Ishikawa (cell line): ENCODE data around the gene IGSF22.

Experiments
- CEBPB ChIP-seq: IDR thresholded peaks from 2 replicates; pipeline ENCODE4 v1.6.1; 2012
- CREB1 ChIP-seq: IDR thresholded peaks from 2 replicates; pipeline ENCODE4 v1.6.1; 2012; ENCODE audit warnings: low read depth
- EGR1 ChIP-seq: IDR thresholded peaks from 2 replicates; pipeline ENCODE4 v1.6.1; 2012
- EP300 ChIP-seq: IDR thresholded peaks from 2 replicates; pipeline ENCODE4 v1.6.1; 2012; ENCODE audit warnings: borderline replicate concordance
- FOXM1 ChIP-seq: IDR thresholded peaks from 2 replicates; pipeline ENCODE4 v1.6.1; 2012; ENCODE audit warnings: low read depth, borderline replicate concordance
- NFIC ChIP-seq: IDR thresholded peaks from 2 replicates; pipeline ENCODE4 v1.6.1; 2012
- RAD21 ChIP-seq: IDR thresholded peaks from 2 replicates; pipeline ENCODE4 v1.6.1; 2012; ENCODE audit warnings: low read depth
- TAF1 ChIP-seq: IDR thresholded peaks from 2 replicates; pipeline ENCODE4 v1.6.1; 2012; ENCODE audit warnings: low read depth, mild to moderate bottlenecking
- TCF12 ChIP-seq: IDR thresholded peaks from 2 replicates; pipeline ENCODE4 v1.6.1; 2012; ENCODE audit warnings: low read depth
- TEAD4 ChIP-seq: IDR thresholded peaks from 2 replicates; pipeline ENCODE4 v1.6.1; 2012
- YY1 ChIP-seq: IDR thresholded peaks from 2 replicates; pipeline ENCODE4 v1.6.1; 2012; ENCODE audit warnings: low read depth
- ZBTB7A ChIP-seq: IDR thresholded peaks from 2 replicates; pipeline ENCODE4 v1.6.1; 2012; ENCODE audit warnings: low read depth
- TF ChIP-seq, protein P1 (sequence below): IDR thresholded peaks from 2 replicates; pipeline ENCODE4 v1.6.1; 2012; ENCODE audit warnings: low read depth, mild to moderate bottlenecking
- TF ChIP-seq, protein P2 (sequence below): IDR thresholded peaks from 2 replicates; pipeline ENCODE4 v1.6.1; 2012
- TF ChIP-seq, protein P3 (sequence below): IDR thresholded peaks from 2 replicates; pipeline ENCODE4 v1.6.1; 2012

The IGSF22 gene

DNA sequence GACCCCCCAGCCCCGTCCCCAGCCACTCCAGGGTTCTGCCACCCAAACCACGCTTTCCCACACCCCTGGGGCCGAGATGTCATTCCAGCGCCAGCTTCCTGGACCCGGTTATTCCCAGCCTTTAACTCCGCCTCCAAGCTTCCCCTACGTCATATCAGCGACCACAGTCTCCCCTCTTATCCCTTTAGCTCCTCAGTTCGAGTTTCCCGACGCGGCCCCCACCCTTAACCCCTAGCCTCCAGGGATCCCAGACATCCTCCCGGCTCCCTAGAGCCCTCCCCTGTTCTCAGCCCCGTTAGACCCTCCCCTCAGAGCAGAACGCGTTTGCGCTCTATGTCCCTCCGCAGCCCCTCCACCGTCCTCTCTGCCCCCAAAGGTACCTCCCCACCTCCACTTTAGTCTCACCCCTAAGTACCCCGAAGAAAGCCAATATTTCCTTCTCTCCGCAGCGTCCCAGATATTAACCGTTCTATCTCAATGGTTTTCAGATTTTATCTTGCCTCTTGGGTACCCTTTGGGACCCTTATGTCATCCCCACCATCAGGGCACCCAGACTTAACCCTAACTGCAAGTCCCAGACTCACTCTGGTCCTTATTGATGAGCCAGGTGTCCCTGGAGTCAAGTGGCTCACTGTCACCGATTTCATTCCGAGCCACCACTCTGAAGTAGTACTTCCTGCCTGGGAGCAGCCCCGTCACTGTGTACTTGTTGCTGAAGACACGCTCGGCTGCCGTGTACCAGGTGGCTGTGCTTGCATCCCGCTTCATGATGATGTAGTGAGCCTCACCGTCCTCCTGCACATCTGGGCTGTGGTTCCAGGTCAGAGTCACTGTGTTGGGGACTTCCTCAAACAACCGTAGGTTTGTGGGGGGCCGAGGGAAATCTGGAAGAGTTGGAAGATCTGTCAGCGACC, 19.4 kb downstream of the IGSF22 start:
- TF ChIP-seq CREB1 (no peak), RAD21 (no peak), YY1 (no peak), EGR1 (no peak), TAF1 (no peak)
- TF ChIP-seq, protein P1, sequence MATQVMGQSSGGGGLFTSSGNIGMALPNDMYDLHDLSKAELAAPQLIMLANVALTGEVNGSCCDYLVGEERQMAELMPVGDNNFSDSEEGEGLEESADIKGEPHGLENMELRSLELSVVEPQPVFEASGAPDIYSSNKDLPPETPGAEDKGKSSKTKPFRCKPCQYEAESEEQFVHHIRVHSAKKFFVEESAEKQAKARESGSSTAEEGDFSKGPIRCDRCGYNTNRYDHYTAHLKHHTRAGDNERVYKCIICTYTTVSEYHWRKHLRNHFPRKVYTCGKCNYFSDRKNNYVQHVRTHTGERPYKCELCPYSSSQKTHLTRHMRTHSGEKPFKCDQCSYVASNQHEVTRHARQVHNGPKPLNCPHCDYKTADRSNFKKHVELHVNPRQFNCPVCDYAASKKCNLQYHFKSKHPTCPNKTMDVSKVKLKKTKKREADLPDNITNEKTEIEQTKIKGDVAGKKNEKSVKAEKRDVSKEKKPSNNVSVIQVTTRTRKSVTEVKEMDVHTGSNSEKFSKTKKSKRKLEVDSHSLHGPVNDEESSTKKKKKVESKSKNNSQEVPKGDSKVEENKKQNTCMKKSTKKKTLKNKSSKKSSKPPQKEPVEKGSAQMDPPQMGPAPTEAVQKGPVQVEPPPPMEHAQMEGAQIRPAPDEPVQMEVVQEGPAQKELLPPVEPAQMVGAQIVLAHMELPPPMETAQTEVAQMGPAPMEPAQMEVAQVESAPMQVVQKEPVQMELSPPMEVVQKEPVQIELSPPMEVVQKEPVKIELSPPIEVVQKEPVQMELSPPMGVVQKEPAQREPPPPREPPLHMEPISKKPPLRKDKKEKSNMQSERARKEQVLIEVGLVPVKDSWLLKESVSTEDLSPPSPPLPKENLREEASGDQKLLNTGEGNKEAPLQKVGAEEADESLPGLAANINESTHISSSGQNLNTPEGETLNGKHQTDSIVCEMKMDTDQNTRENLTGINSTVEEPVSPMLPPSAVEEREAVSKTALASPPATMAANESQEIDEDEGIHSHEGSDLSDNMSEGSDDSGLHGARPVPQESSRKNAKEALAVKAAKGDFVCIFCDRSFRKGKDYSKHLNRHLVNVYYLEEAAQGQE: no peak

DNA sequence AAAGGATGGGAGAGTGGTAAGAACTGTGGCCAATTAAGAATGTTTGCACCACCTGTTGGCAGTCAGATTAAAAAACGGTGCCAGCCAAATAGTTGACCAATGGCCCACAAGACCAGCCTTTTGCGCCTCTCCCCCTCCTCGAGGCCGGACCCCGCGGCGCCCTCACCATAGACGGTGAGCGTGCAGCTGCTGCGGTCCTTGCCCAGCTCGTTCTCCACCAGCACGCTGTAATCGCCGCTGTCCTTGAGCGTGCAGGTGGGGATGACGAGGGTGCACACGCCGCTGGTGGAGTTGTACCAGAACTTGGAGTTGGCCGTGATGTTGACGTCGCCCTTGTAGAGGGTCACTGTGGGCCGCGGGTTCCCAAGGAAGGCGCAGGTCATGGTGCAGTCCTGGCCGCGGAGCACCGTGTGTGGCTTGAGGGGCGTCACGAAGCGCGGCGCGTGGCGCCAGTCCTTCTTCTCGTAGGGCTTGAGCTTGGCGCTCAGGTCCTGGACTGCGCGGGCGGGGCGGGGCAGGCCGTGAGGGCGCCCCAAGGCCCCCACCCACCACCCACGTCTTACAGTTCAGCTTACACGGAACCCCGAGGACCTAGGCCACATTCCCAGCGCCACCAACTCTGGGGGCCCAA, 20.2 kb downstream of the IGSF22 start:
- TF ChIP-seq RAD21 (no peak), NFIC (no peak)
- TF ChIP-seq, protein P1: no peak

DNA sequence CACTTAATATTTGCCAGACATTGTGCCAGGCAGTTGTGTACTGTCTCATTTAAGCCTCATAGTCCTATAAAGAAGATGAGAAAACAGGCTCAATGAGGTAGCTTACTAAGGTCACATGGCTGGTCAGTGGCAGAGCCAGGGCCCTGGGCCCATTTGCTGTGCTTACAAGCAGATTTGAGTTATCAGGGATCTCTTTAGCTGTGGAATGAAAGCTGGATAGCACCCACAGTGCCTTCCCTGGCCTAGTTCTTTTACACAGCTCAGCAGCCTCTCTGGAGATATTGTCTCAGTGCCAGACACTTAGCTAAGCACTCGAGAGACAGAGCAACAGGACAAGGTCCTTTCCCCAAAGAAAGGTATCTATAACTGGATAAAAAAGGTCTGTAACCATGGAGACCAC, 21.3 kb downstream of the IGSF22 start:
- TF ChIP-seq TCF12 (no peak), YY1 (no peak), EP300 (no peak), CEBPB (no peak), EGR1 (no peak), ZBTB7A (no peak), RAD21 (no peak), NFIC (no peak), FOXM1 (no peak), CREB1 (no peak), TEAD4 (no peak)

DNA sequence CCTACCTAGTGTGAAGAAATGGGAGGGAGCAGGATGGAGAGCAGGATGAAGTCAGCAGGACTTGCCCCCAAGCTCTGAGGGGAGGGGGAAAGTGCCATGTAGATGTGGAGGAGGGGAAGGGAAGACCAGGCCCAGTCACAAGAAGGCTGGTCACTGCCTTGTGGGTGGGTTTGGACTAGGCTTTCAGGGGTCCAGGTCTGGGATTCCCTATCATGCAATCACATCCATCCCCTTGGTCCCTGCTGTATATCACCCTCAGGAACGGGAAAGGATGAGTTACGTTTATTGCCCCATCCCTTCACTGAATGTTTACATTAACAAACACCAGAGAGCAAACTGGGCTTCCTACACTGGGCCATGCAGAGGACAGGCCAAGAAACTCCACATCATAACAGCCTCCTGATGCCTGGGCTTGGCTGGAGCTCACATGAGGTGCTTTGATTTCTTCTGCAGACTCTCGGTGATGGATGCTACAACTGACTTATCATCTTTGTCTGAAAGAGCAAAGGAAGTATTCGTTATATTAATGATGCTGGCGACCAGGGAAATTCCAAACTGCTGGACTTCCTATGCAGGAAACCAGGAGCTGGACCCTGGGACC, 21.8 kb downstream of the IGSF22 start:
- TF ChIP-seq, protein P2, sequence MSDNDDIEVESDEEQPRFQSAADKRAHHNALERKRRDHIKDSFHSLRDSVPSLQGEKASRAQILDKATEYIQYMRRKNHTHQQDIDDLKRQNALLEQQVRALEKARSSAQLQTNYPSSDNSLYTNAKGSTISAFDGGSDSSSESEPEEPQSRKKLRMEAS: no peak
- TF ChIP-seq CEBPB (no peak), EP300 (no peak), YY1 (no peak), TCF12 (no peak), TAF1 (no peak), EGR1 (no peak), TEAD4 (no peak), RAD21 (no peak)

DNA sequence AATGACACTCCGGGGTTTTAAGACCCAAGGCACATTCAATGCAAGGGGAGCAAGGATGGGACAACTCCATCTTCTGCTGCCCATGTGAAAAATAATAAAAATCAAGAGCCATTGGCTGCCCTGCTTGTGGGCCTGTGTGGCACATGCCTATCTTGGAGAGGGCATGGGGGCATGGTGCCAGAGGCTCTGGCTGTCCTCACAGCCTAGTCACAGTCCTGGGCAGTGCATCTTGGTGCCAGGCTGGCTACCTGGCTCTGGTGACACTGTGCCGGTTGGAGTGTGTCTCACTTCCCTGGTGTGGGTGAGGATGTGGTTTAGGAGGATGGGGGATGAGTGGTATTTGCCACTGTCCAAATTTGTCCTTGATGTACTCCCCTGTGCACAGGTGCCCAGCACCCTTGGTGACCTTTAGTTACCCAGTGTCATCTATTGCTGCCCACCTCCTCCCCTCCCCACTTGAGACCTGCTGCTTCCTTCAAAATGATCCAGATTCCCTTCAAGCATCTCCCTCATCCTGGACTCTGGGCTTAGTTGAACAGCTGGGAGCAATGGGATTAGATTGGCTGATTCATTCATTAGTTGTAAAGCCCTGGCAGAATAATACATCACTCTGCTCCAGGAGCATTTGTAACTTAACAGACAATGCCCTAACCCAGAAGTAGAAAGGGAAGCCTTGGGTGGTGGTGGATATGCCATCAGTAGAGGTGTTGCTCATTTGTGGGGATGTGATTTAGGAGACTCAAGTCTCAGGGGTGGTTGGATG, 22.8 kb downstream of the IGSF22 start:
- TF ChIP-seq, protein P3, sequence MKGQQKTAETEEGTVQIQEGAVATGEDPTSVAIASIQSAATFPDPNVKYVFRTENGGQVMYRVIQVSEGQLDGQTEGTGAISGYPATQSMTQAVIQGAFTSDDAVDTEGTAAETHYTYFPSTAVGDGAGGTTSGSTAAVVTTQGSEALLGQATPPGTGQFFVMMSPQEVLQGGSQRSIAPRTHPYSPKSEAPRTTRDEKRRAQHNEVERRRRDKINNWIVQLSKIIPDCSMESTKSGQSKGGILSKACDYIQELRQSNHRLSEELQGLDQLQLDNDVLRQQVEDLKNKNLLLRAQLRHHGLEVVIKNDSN: no peak
- no peak for TF ChIP-seq CEBPB
- no peak for TF ChIP-seq NFIC
- no peak for TF ChIP-seq FOXM1
- TF ChIP-seq, protein P1: no peak
- no peak for TF ChIP-seq TCF12
